ENCODE results near the gene TECPR2.
"Not testable (repeated sequence)": the region's sequence is repeated elsewhere in the genome, so short reads cannot be mapped to it uniquely, and the experiment has no call there.

The TECPR2 gene

GRCh38 chr14:102351593-102351992 lies 11.1 kb upstream of the TECPR2 start:
- H3K36me3 ChIP-seq (ENCODE audit: control insufficient read depth in 2 of 2, insufficient read depth in 2 of 2, low read length in 2 of 2): peaks cover 51 to 54% of the 10 kb centered on the region in 2 donors
- not testable (repeated sequence) for H3K27ac ChIP-seq (ENCODE audit: low read length); H3K9ac ChIP-seq (ENCODE audit: low read length in 2 of 2); H3K4me3 ChIP-seq (ENCODE audit: low read length in 2 of 2); H3K4me1 ChIP-seq (ENCODE audit: control insufficient read depth, insufficient read depth, low read length); H3K27me3 ChIP-seq (ENCODE audit: control insufficient read depth in 1 of 2, insufficient read depth in 2 of 2, low read length in 2 of 2); H3K9me3 ChIP-seq (ENCODE audit: control insufficient read depth in 2 of 2, low read length in 2 of 2)

GRCh38 chr14:102352213-102352612 lies 10.5 kb upstream of the TECPR2 start:
- no peaks in the 10 kb centered on the region for H3K27me3 ChIP-seq (ENCODE audit: control insufficient read depth in 1 of 2, insufficient read depth in 2 of 2, low read length in 2 of 2)
- H3K4me1 ChIP-seq (ENCODE audit: control insufficient read depth, insufficient read depth, low read length): no peaks in the 10 kb centered on the region
- no peaks in the 10 kb centered on the region for H3K9me3 ChIP-seq (ENCODE audit: control insufficient read depth in 2 of 2, low read length in 2 of 2)
- no peak overlapping the region for H3K9ac ChIP-seq (ENCODE audit: low read length in 2 of 2)
- peaks cover 50 to 57% of the 10 kb centered on the region in 2 donors for H3K36me3 ChIP-seq (ENCODE audit: control insufficient read depth in 2 of 2, insufficient read depth in 2 of 2, low read length in 2 of 2)
- H3K4me3 ChIP-seq (ENCODE audit: low read length in 2 of 2): no peak overlapping the region
- H3K27ac ChIP-seq (ENCODE audit: low read length): no peak overlapping the region

GRCh38 chr14:102353126-102353619 lies 9.6 kb upstream of the TECPR2 start:
- H3K27ac ChIP-seq (ENCODE audit: low read length): no peak overlapping the region
- H3K4me1 ChIP-seq (ENCODE audit: control insufficient read depth, insufficient read depth, low read length): no peaks in the 10 kb centered on the region
- no peaks in the 10 kb centered on the region for H3K9me3 ChIP-seq (ENCODE audit: control insufficient read depth in 2 of 2, low read length in 2 of 2)
- H3K4me3 ChIP-seq (ENCODE audit: low read length in 2 of 2): no peak overlapping the region
- no peak overlapping the region for H3K9ac ChIP-seq (ENCODE audit: low read length in 2 of 2)
- no peaks in the 10 kb centered on the region for H3K27me3 ChIP-seq (ENCODE audit: control insufficient read depth in 1 of 2, insufficient read depth in 2 of 2, low read length in 2 of 2)
- peaks cover 56 to 58% of the 10 kb centered on the region in 2 donors for H3K36me3 ChIP-seq (ENCODE audit: control insufficient read depth in 2 of 2, insufficient read depth in 2 of 2, low read length in 2 of 2)

GRCh38 chr14:102356280-102356679 lies 6.5 kb upstream of the TECPR2 start:
- no peak overlapping the region for H3K4me3 ChIP-seq (ENCODE audit: low read length in 2 of 2)
- peaks cover 44 to 45% of the 10 kb centered on the region in 2 donors for H3K36me3 ChIP-seq (ENCODE audit: control insufficient read depth in 2 of 2, insufficient read depth in 2 of 2, low read length in 2 of 2)
- no peaks in the 10 kb centered on the region for H3K27me3 ChIP-seq (ENCODE audit: control insufficient read depth in 1 of 2, insufficient read depth in 2 of 2, low read length in 2 of 2)
- no peak overlapping the region for H3K27ac ChIP-seq (ENCODE audit: low read length)
- no peak overlapping the region for H3K9ac ChIP-seq (ENCODE audit: low read length in 2 of 2)
- H3K4me1 ChIP-seq (ENCODE audit: control insufficient read depth, insufficient read depth, low read length): no peaks in the 10 kb centered on the region
- no peaks in the 10 kb centered on the region for H3K9me3 ChIP-seq (ENCODE audit: control insufficient read depth in 2 of 2, low read length in 2 of 2)

GRCh38 chr14:102359341-102359740 lies 3.4 kb upstream of the TECPR2 start:
- peaks cover 16% of the 10 kb centered on the region for H3K4me1 ChIP-seq (ENCODE audit: control insufficient read depth, insufficient read depth, low read length)
- no peak overlapping the region for H3K27ac ChIP-seq (ENCODE audit: low read length)
- no peak overlapping the region for H3K9ac ChIP-seq (ENCODE audit: low read length in 2 of 2)
- no peaks in the 10 kb centered on the region for H3K9me3 ChIP-seq (ENCODE audit: control insufficient read depth in 2 of 2, low read length in 2 of 2)
- peaks cover 29 to 32% of the 10 kb centered on the region in 2 donors for H3K36me3 ChIP-seq (ENCODE audit: control insufficient read depth in 2 of 2, insufficient read depth in 2 of 2, low read length in 2 of 2)
- H3K4me3 ChIP-seq (ENCODE audit: low read length in 2 of 2): no peak overlapping the region
- no peaks in the 10 kb centered on the region for H3K27me3 ChIP-seq (ENCODE audit: control insufficient read depth in 1 of 2, insufficient read depth in 2 of 2, low read length in 2 of 2)

GRCh38 chr14:102360388-102360787 lies 2.4 kb upstream of the TECPR2 start:
- H3K27me3 ChIP-seq (ENCODE audit: control insufficient read depth in 1 of 2, insufficient read depth in 2 of 2, low read length in 2 of 2): no peaks in the 10 kb centered on the region
- H3K9me3 ChIP-seq (ENCODE audit: control insufficient read depth in 2 of 2, low read length in 2 of 2): no peaks in the 10 kb centered on the region
- no peak overlapping the region for H3K27ac ChIP-seq (ENCODE audit: low read length)
- peaks cover 24 to 25% of the 10 kb centered on the region in 2 donors for H3K36me3 ChIP-seq (ENCODE audit: control insufficient read depth in 2 of 2, insufficient read depth in 2 of 2, low read length in 2 of 2)
- H3K4me3 ChIP-seq (ENCODE audit: low read length in 2 of 2): no peak overlapping the region
- H3K9ac ChIP-seq (ENCODE audit: low read length in 2 of 2): no peak overlapping the region
- peaks cover 17% of the 10 kb centered on the region for H3K4me1 ChIP-seq (ENCODE audit: control insufficient read depth, insufficient read depth, low read length)

- H3K9ac ChIP-seq (ENCODE audit: low read length in 2 of 2): peak overlapping the region; percentile 71 to 96
- H3K27ac ChIP-seq (ENCODE audit: low read length): peak overlapping the region; percentile 83
- H3K27me3 ChIP-seq (ENCODE audit: control insufficient read depth in 1 of 2, insufficient read depth in 2 of 2, low read length in 2 of 2): no peaks in the 10 kb centered on the region
- H3K9me3 ChIP-seq (ENCODE audit: control insufficient read depth in 2 of 2, low read length in 2 of 2): no peaks in the 10 kb centered on the region
- H3K4me1 ChIP-seq (ENCODE audit: control insufficient read depth, insufficient read depth, low read length): peaks cover 17% of the 10 kb centered on the region
- H3K36me3 ChIP-seq (ENCODE audit: control insufficient read depth in 2 of 2, insufficient read depth in 2 of 2, low read length in 2 of 2): peaks cover 13 to 16% of the 10 kb centered on the region in 2 donors
- peak overlapping the region; percentile 56 to 94 for H3K4me3 ChIP-seq (ENCODE audit: low read length in 2 of 2)
Measured at GRCh38 chr14:102362084-102362483, 657 bp upstream of the TECPR2 start.

GRCh38 chr14:102363182-102363943 lies 622 bp downstream of the TECPR2 start:
- H3K9me3 ChIP-seq (ENCODE audit: control insufficient read depth in 2 of 2, low read length in 2 of 2): no peaks in the 10 kb centered on the region
- peak overlapping the region; percentile 82 to 88 for H3K9ac ChIP-seq (ENCODE audit: low read length in 2 of 2)
- peak overlapping the region; percentile 89 to 94 for H3K4me3 ChIP-seq (ENCODE audit: low read length in 2 of 2)
- H3K27me3 ChIP-seq (ENCODE audit: control insufficient read depth in 1 of 2, insufficient read depth in 2 of 2, low read length in 2 of 2): no peaks in the 10 kb centered on the region
- H3K27ac ChIP-seq (ENCODE audit: low read length): peak overlapping the region; percentile 83
- H3K4me1 ChIP-seq (ENCODE audit: control insufficient read depth, insufficient read depth, low read length): peaks cover 17% of the 10 kb centered on the region
- H3K36me3 ChIP-seq (ENCODE audit: control insufficient read depth in 2 of 2, insufficient read depth in 2 of 2, low read length in 2 of 2): peaks cover 3 to 6% of the 10 kb centered on the region in 2 donors

- H3K36me3 ChIP-seq (ENCODE audit: control insufficient read depth in 2 of 2, insufficient read depth in 2 of 2, low read length in 2 of 2): no peaks in the 10 kb centered on the region
- no peak overlapping the region for H3K9ac ChIP-seq (ENCODE audit: low read length in 2 of 2)
- H3K4me3 ChIP-seq (ENCODE audit: low read length in 2 of 2): no peak overlapping the region
- H3K27me3 ChIP-seq (ENCODE audit: control insufficient read depth in 1 of 2, insufficient read depth in 2 of 2, low read length in 2 of 2): no peaks in the 10 kb centered on the region
- H3K9me3 ChIP-seq (ENCODE audit: control insufficient read depth in 2 of 2, low read length in 2 of 2): no peaks in the 10 kb centered on the region
- peaks cover 4% of the 10 kb centered on the region for H3K4me1 ChIP-seq (ENCODE audit: control insufficient read depth, insufficient read depth, low read length)
- no peak overlapping the region for H3K27ac ChIP-seq (ENCODE audit: low read length)
Measured at GRCh38 chr14:102370305-102370809, 7.6 kb downstream of the TECPR2 start.

- no peak overlapping the region for H3K9ac ChIP-seq (ENCODE audit: low read length in 2 of 2)
- peaks cover 0 to under 1% of the 10 kb centered on the region in 2 donors for H3K36me3 ChIP-seq (ENCODE audit: control insufficient read depth in 2 of 2, insufficient read depth in 2 of 2, low read length in 2 of 2)
- no peak overlapping the region for H3K4me3 ChIP-seq (ENCODE audit: low read length in 2 of 2)
- H3K27ac ChIP-seq (ENCODE audit: low read length): no peak overlapping the region
- H3K4me1 ChIP-seq (ENCODE audit: control insufficient read depth, insufficient read depth, low read length): peaks cover 4% of the 10 kb centered on the region
- H3K9me3 ChIP-seq (ENCODE audit: control insufficient read depth in 2 of 2, low read length in 2 of 2): no peaks in the 10 kb centered on the region
- no peaks in the 10 kb centered on the region for H3K27me3 ChIP-seq (ENCODE audit: control insufficient read depth in 1 of 2, insufficient read depth in 2 of 2, low read length in 2 of 2)
Measured at GRCh38 chr14:102371361-102371760, 8.6 kb downstream of the TECPR2 start.

GRCh38 chr14:102373110-102373509 lies 10.4 kb downstream of the TECPR2 start:
- no peak overlapping the region for H3K4me3 ChIP-seq (ENCODE audit: low read length in 2 of 2)
- H3K27ac ChIP-seq (ENCODE audit: low read length): no peak overlapping the region
- H3K27me3 ChIP-seq (ENCODE audit: control insufficient read depth in 1 of 2, insufficient read depth in 2 of 2, low read length in 2 of 2): no peaks in the 10 kb centered on the region
- no peak overlapping the region for H3K9ac ChIP-seq (ENCODE audit: low read length in 2 of 2)
- H3K4me1 ChIP-seq (ENCODE audit: control insufficient read depth, insufficient read depth, low read length): peaks cover 4% of the 10 kb centered on the region
- H3K36me3 ChIP-seq (ENCODE audit: control insufficient read depth in 2 of 2, insufficient read depth in 2 of 2, low read length in 2 of 2): peaks cover 4 to 13% of the 10 kb centered on the region in 2 donors
- H3K9me3 ChIP-seq (ENCODE audit: control insufficient read depth in 2 of 2, low read length in 2 of 2): no peaks in the 10 kb centered on the region

All from stomach smooth muscle (tissue), 2 donors.